ENCODE data around the gene LRRC37B. TPM values are rescaled to one million over a fixed set of nuclear protein-coding genes. Genes with fewer than 3 reads are reported as not detected.
"Not testable (repeated sequence)": the region's sequence is repeated elsewhere in the genome, so short reads cannot be mapped to it uniquely, and the experiment has no call there.

Gene LRRC37B
- 34.3 and 40.9 TPM in 2 replicates for total RNA-seq

DNA sequence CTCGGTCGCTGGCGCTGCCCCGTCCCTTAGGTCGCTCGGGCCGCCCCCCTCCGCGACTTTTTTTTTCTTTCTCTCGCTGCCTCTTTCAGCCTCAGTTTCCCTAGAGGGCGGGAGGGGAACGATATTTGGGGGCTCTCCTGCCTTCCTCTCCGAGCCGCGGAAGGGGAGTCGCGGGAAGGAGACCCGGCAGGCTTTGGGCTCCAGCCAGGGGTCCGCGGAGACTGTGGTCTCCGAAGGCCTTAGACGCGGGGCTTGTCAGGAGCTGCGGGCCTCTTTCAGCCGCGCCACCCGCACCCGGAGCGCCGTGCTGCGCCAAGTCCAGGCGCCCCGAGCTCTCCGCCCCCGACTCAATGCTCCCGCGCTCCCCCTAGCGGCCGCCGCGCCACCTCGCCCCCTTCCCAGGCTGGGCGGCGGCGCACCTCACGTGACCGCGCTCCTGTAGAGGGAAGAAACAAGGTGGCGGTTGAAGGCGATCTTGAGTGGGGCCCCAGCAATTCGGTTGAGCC lies at the start of gene LRRC37B:
Gene LRRC37B, plus strand, starts transcription at position 427 of the 506 bp plus-strand sequence. CDS start 14,010 bp downstream, outside the sequence.
- intact Hi-C loops (cut with micrococcal nuclease): no loop called here
- Mint-ChIP-seq H3K9me3 (no peaks in the 10 kb centered on the region), H3K27ac (peak within 1 kb of the TSS; percentile 78), H3K36me3 (ENCODE audit: low read depth) (peaks cover 26% of the 10 kb centered on the region), H3K27me3 (ENCODE audit: low read depth) (no peaks in the 10 kb centered on the region), H3K4me3 (ENCODE audit: low read depth) (peak within 1 kb of the TSS; percentile 85), H3K4me1 (ENCODE audit: low read depth) (peaks cover 32% of the 10 kb centered on the region)
- DNase-seq (ENCODE audit: low spot score): peak; percentile 87

DNA sequence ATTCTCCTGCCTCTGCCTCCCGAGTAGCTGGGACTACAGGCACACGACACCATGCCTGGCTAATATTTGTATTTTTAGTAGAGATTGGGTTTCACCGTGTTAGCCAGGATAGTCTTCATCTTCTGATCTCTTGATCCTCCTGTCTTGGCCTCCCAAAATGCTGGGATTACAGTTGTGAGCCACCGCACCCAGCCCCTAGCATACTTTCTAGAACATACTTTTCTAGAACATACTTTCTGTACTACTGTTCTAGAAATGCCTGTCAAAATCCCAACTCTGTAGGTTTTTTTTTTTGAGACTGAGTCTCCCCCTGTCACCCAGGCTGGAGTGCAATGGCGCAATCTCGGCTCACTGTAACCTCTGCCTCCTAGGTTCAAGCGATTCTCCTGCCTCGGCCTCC lies 43.1 kb upstream of the LRRC37B start:
- Mint-ChIP-seq H3K4me1 (ENCODE audit: low read depth) (peaks cover 13% of the 10 kb centered on the region), H3K36me3 (ENCODE audit: low read depth) (peaks cover 57% of the 10 kb centered on the region)
- H3K9me3 Mint-ChIP-seq; H3K27ac Mint-ChIP-seq; DNase-seq (ENCODE audit: low spot score); H3K4me3 Mint-ChIP-seq (ENCODE audit: low read depth); H3K27me3 Mint-ChIP-seq (ENCODE audit: low read depth); intact Hi-C loops (cut with micrococcal nuclease): not testable (repeated sequence)

DNA sequence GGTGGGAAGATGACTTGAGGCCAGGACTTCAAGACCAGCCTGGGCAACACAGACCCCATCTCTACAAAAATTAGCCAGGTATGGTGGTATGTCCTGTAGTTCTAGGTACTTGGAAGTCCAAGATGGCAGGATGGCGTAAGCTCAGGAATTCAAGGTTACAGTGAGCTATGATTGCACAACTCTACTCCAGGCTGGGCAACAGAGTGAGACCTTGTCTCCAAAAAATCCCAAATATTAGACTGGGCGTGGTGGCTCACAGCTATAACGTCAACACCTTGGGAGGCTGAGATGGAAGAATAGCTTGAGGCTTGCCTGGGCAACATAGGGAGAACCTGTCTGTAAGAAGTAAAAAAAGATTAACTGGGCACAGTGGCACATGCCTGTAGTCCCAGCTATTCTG lies 39.5 kb upstream of the LRRC37B start:
- Mint-ChIP-seq H3K4me3 (ENCODE audit: low read depth) (no peak overlapping the region), H3K36me3 (ENCODE audit: low read depth) (peaks cover 33% of the 10 kb centered on the region), H3K27ac (no peak overlapping the region), H3K4me1 (ENCODE audit: low read depth) (peaks cover 9% of the 10 kb centered on the region), H3K9me3 (no peaks in the 10 kb centered on the region), H3K27me3 (ENCODE audit: low read depth) (no peaks in the 10 kb centered on the region)
- DNase-seq (ENCODE audit: low spot score): no peak
- intact Hi-C loops (cut with micrococcal nuclease): no loop called here

DNA sequence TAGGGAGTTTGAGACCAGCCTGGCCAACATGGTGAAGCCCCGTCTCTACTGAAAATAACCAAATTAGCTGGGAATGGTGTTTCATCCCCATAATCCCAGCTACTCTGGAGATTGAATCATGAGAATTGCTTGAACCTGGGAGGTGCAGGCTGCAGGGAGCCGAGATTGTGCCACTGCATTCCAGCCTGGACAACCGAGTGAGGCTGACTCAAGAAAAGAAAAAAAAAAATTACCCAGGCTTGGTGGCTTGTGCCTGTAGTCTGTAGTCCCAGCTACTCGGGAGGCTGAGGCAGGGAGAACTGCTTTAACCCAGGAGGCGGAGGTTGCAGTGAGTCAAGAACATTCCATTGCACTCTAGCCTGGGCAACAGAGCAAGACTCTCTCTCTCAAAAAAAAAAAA lies 36.8 kb upstream of the LRRC37B start:
- H3K4me1 Mint-ChIP-seq (ENCODE audit: low read depth); H3K4me3 Mint-ChIP-seq (ENCODE audit: low read depth); DNase-seq (ENCODE audit: low spot score); intact Hi-C loops (cut with micrococcal nuclease); H3K27me3 Mint-ChIP-seq (ENCODE audit: low read depth); H3K9me3 Mint-ChIP-seq; H3K27ac Mint-ChIP-seq: not testable (repeated sequence)
- peaks cover 36% of the 10 kb centered on the region for H3K36me3 Mint-ChIP-seq (ENCODE audit: low read depth)

DNA sequence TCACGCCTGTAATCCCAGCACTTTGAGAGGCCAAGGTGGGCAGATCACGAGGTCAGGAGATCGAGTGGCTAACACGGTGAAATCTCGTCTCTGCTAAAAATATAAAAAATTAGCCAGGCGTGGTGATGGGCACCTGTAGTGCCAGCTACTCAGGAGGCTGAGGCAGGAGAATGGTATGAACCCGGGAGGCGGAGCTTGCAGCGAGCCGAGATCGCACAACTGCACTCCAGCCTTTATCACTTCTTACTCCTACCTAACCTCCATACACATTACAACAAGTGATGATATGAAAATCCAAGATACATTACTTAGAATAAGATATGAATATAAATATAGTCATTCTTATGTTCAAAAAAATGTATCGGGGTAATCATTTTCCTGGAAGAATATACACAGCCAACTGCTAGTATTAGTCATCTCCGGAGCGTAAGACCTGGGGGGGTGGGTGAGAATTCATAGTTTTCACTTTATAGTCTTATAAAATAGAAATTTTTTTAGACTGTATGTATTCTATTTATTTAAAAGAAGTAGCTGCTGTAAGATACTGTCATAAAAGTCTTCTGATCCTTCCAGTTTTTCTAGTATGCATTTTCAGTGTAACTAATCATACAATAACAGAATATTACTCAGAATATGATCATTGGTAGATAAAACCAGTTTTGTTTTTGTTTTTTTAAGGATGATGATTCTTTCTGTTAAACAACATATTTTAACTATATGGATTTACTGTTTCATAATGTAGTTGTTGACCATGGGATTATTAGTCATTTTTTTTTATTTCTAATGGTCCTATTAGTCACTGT lies 32.7 kb upstream of the LRRC37B start:
- H3K4me1 Mint-ChIP-seq (ENCODE audit: low read depth); DNase-seq (ENCODE audit: low spot score); H3K27me3 Mint-ChIP-seq (ENCODE audit: low read depth); intact Hi-C loops (cut with micrococcal nuclease); H3K27ac Mint-ChIP-seq; H3K4me3 Mint-ChIP-seq (ENCODE audit: low read depth); H3K9me3 Mint-ChIP-seq: not testable (repeated sequence)
- H3K36me3 Mint-ChIP-seq (ENCODE audit: low read depth): peaks cover 35% of the 10 kb centered on the region

DNA sequence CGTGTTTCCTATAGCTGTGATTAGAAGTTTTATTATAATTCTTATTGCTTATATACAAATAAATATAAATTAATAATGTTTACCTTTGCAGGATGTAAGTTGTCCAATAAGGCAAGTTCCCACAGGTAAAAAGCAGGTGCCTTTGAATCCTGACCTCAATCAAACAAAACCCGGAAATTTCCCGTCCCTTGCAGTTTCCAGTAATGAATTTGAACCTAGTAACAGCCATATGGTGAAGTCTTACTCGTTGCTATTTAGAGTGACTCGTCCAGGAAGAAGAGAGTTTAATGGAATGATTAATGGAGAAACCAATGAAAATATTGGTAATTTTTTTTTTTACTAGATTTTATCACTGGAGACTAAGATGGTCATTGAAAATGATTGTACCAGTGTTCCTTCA lies 31.8 kb upstream of the LRRC37B start:
- intact Hi-C loops (cut with micrococcal nuclease); H3K27me3 Mint-ChIP-seq (ENCODE audit: low read depth); H3K4me1 Mint-ChIP-seq (ENCODE audit: low read depth); DNase-seq (ENCODE audit: low spot score); H3K9me3 Mint-ChIP-seq; H3K4me3 Mint-ChIP-seq (ENCODE audit: low read depth); H3K27ac Mint-ChIP-seq: not testable (repeated sequence)
- H3K36me3 Mint-ChIP-seq (ENCODE audit: low read depth): peaks cover 37% of the 10 kb centered on the region

DNA sequence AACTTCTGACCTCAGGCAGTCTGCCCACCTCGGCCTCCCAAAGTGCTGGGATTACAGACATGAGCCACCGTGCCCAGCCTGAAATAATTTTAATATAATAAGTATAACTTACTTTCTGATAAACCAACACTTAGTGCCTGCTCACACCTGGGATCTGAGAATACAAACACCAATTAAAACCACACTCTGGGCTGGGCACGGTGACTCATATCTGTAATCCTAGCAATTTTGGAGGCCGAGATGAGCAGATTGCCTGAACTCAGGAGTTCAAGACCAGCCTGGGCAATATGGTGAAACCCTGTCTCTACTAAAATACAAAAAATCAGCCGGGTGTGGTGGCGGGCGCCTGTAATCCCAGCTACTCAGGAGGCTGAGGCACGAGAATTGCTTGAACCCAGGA lies 15.4 kb upstream of the LRRC37B start:
- H3K36me3 Mint-ChIP-seq (ENCODE audit: low read depth): peaks cover 47% of the 10 kb centered on the region
- H3K4me1 Mint-ChIP-seq (ENCODE audit: low read depth); intact Hi-C loops (cut with micrococcal nuclease); DNase-seq (ENCODE audit: low spot score); H3K27me3 Mint-ChIP-seq (ENCODE audit: low read depth); H3K27ac Mint-ChIP-seq; H3K4me3 Mint-ChIP-seq (ENCODE audit: low read depth); H3K9me3 Mint-ChIP-seq: not testable (repeated sequence)

DNA sequence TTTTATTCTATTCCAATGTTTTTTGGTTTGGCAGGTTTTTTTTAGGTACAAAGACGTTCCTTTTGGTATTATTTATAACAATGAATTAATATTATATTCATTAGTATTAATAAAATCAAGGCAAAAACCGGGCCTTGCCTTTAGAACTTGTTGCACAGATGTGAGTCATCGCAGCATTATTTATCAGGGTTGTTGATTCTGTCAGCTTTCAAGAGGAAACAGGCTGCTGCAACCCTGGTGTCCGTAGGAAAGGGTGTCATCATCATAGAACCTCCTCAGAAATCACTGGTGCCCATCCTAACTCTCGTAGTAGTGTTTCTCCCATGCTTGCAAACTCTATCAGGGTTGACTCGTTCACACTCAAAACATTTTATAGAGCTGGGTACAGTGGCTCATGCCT lies 10.2 kb upstream of the LRRC37B start:
- DNase-seq (ENCODE audit: low spot score): no peak
- intact Hi-C loops (cut with micrococcal nuclease): no loop called here
- H3K9me3 Mint-ChIP-seq: no peaks in the 10 kb centered on the region
- no peaks in the 10 kb centered on the region for H3K27me3 Mint-ChIP-seq (ENCODE audit: low read depth)
- H3K4me3 Mint-ChIP-seq (ENCODE audit: low read depth): no peak overlapping the region
- H3K36me3 Mint-ChIP-seq (ENCODE audit: low read depth): peaks cover 51% of the 10 kb centered on the region
- H3K4me1 Mint-ChIP-seq (ENCODE audit: low read depth): no peaks in the 10 kb centered on the region
- H3K27ac Mint-ChIP-seq: no peak overlapping the region

DNA sequence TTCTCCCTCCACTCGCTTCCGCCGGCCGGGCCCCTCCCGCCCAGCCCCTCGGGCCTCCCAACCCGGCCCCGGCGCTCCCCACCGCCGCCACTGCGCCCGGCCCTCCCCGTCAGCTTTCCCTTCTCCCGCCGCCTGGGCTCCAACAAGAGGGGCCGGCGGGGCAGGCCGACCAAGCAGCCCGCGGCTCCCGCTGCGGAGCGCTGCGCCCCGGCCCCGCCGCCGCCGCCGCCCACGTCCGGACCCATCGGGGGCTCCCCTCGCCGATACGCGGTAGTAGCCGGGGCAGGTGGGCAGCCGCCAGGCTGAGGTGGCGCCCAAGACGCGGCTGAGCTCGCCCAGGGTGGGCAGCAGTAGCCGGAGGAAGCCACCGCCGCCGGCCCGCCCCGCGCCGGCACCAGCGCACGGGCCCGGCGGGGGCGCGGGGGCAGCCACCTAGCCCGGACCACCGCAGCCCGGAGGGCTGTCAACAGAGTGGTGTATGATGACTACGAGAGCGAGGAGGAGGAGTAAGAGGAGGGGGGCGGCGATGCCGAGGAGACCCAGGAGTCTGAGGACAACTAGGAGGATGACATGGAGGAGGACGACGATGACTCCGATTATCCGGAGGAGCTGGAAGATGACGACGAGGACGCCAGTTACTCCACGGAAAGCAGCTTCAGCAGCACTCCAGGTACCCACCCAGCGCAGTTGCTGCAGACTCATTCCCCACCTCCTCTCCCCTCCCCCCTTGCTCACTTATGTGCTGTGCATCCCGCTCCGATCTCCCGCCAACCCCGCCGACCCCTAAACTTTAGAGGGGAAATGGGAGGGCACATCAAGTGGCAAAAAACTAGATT lies 498 bp downstream of the LRRC37B start:
- peaks cover 33% of the 10 kb centered on the region for H3K4me1 Mint-ChIP-seq (ENCODE audit: low read depth)
- H3K36me3 Mint-ChIP-seq (ENCODE audit: low read depth): peaks cover 30% of the 10 kb centered on the region
- H3K27ac Mint-ChIP-seq: peak overlapping the region; percentile 78
- peak overlapping the region; percentile 85 for H3K4me3 Mint-ChIP-seq (ENCODE audit: low read depth)
- intact Hi-C loops (cut with micrococcal nuclease): loop anchor here (2.0 kb wide), 1 partner anchor 131 kb away; no protein-coding TSS in a partner anchor
- H3K9me3 Mint-ChIP-seq: no peaks in the 10 kb centered on the region
- H3K27me3 Mint-ChIP-seq (ENCODE audit: low read depth): no peaks in the 10 kb centered on the region
- peak; percentile 32 for DNase-seq (ENCODE audit: low spot score)

DNA sequence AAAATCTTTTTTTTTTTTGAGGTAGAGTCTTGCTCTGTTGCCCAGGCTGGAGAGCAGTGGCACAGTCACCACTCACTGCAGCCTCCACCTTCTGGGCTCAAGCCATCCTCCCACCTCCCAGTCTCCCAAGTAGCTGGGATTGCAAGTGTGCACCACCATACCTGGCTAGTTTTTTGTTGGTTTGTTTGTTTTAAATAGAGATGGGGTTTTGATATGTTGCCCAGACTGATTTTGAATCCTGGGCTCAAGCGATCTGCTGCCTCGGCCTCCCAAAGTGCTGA lies 2.0 kb downstream of the LRRC37B start:
- Mint-ChIP-seq H3K4me1 (ENCODE audit: low read depth) (peaks cover 35% of the 10 kb centered on the region), H3K9me3 (no peaks in the 10 kb centered on the region), H3K27ac (peak overlapping the region; percentile 78), H3K27me3 (ENCODE audit: low read depth) (no peaks in the 10 kb centered on the region), H3K4me3 (ENCODE audit: low read depth) (peak overlapping the region; percentile 85), H3K36me3 (ENCODE audit: low read depth) (peaks cover 35% of the 10 kb centered on the region)
- intact Hi-C loops (cut with micrococcal nuclease): loop anchor here (2.0 kb wide), 1 partner anchor 130 kb away; no protein-coding TSS in a partner anchor
- DNase-seq (ENCODE audit: low spot score): no peak

DNA sequence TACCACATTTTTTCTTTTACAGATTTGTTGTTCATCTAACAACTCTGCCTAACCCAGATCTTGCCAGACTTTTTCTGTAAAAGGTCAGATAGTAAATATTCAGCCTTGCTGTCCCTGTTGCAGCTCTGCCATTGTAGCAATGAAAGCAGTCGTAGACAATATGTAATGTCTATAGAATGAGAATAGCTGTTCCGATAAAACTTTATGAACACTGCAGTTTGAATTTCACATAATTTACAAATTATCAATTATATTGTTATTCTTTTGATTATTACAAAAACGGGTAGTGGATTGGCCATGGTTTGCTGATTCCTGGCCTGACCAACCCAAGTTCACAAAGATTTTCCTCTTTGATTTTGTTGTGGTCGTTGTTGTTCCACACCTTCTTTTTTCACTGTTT lies 2.9 kb downstream of the LRRC37B start:
- peak overlapping the region; percentile 85 for H3K4me3 Mint-ChIP-seq (ENCODE audit: low read depth)
- peaks cover 36% of the 10 kb centered on the region for H3K4me1 Mint-ChIP-seq (ENCODE audit: low read depth)
- no peaks in the 10 kb centered on the region for H3K27me3 Mint-ChIP-seq (ENCODE audit: low read depth)
- H3K36me3 Mint-ChIP-seq (ENCODE audit: low read depth): peaks cover 36% of the 10 kb centered on the region
- intact Hi-C loops (cut with micrococcal nuclease): no loop called here
- peak overlapping the region; percentile 60 for H3K27ac Mint-ChIP-seq
- DNase-seq (ENCODE audit: low spot score): no peak
- H3K9me3 Mint-ChIP-seq: no peaks in the 10 kb centered on the region

DNA sequence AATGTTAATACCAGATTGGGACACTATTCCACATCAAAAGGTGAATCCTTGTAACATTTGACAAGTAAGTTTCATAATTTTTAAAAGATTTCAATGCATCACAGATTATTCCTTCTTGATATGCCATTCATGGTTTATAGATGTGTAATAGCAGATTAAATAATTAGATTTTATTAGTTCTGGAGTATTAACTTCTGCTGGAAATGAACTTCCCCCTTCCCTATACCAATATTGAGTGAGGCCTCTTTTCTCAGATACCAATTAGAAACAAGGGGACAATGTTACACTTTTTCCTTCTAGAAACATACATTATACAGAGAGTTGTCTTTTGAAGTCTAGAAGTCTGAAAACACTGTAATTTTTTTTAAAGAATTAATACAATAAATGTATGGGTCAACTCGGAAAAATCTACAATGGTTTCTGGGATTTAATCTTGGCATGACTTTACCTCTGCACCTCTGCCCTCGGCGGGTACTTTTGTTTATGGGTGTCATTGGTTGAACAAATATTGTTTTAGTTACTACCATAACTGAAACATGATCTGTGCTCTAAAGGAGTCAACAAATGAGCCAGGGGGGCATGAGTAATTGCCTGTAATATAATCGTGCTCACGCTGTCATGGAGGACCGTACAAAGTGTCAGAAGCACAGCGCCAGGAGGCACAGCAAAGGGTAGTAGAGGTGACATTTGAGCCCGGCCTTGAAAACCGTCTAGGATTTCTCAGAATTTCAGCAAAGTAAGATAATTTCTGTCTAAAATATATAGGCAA lies 8.2 kb downstream of the LRRC37B start:
- Mint-ChIP-seq H3K27me3 (ENCODE audit: low read depth) (no peaks in the 10 kb centered on the region), H3K4me3 (ENCODE audit: low read depth) (no peak overlapping the region), H3K4me1 (ENCODE audit: low read depth) (peaks cover 42% of the 10 kb centered on the region), H3K9me3 (no peaks in the 10 kb centered on the region), H3K27ac (peak overlapping the region; percentile 74), H3K36me3 (ENCODE audit: low read depth) (peaks cover 46% of the 10 kb centered on the region)
- intact Hi-C loops (cut with micrococcal nuclease): no loop called here
- no peak for DNase-seq (ENCODE audit: low spot score)

All from activated T-helper 2 cell treated with anti-CD3 and anti-CD28 coated beads, Interferon-gamma antibody, Interleukin-2, Interleukin-4, amounts not matched to agents 10 μg/mL and 5 μg/mL and 100 μg/mL, durations not matched to agents 14 hours and 24 hours and 36 hours (primary cell).